Glomerular visceral epithelial cell (primary cell): Measurements from ENCODE around the gene UGT1A5.

Experiments
- DNase-seq: peaks from one replicate; pipeline ENCODE4 v3.0.0-alpha.2; 2016; ENCODE audit errors: extremely low spot score

The UGT1A5 gene

GRCh38 chr2:233807966-233808935 is 95.5 kb downstream of the UGT1A5 start:
- no peak for DNase-seq

GRCh38 chr2:233810385-233810784 is 97.7 kb downstream of the UGT1A5 start:
- DNase-seq: no peak

- no peak for DNase-seq
Observed at GRCh38 chr2:233811087-233811486, 98.4 kb downstream of the UGT1A5 start.

GRCh38 chr2:233811732-233812131 is 99.0 kb downstream of the UGT1A5 start:
- DNase-seq: no peak

- no peak for DNase-seq
Observed at GRCh38 chr2:233813236-233814055, 100.7 kb downstream of the UGT1A5 start.

- DNase-seq: no peak
Observed at GRCh38 chr2:233814056-233814835, 101.5 kb downstream of the UGT1A5 start.

- no peak for DNase-seq
Observed at GRCh38 chr2:233815861-233816260, 103.2 kb downstream of the UGT1A5 start.

GRCh38 chr2:233816334-233816733 is 103.6 kb downstream of the UGT1A5 start:
- no peak for DNase-seq

GRCh38 chr2:233816771-233817170 is 104.1 kb downstream of the UGT1A5 start:
- no peak for DNase-seq

GRCh38 chr2:233817361-233817911 is 104.7 kb downstream of the UGT1A5 start:
- no peak for DNase-seq

GRCh38 chr2:233817995-233818638 is 105.4 kb downstream of the UGT1A5 start:
- no peak for DNase-seq

- DNase-seq: no peak
Observed at GRCh38 chr2:233818639-233819621, 106.2 kb downstream of the UGT1A5 start.

- DNase-seq: no peak
Observed at GRCh38 chr2:233819884-233820773, 107.4 kb downstream of the UGT1A5 start.

- no peak for DNase-seq
Observed at GRCh38 chr2:233820774-233821105, 108.0 kb downstream of the UGT1A5 start.

GRCh38 chr2:233821196-233821595 is 108.5 kb downstream of the UGT1A5 start:
- no peak for DNase-seq

GRCh38 chr2:233821709-233822100 is 109.0 kb downstream of the UGT1A5 start:
- DNase-seq: no peak

GRCh38 chr2:233822101-233822771 is 109.5 kb downstream of the UGT1A5 start:
- DNase-seq: no peak
